SK-N-SH (cell line): ENCODE results near the gene PCYT2. TPM values are rescaled to one million over a fixed set of nuclear protein-coding genes. Genes with fewer than 3 reads are reported as not detected.

ENCODE experiments used
- CTCF ChIA-PET: fragments of 300-600, 350-600 bp; formaldehyde crosslinking; extraction: SDS; loops from one replicate; lab custom pipeline; 2021; lab: Yijun Ruan, JAX
- POLR2A ChIA-PET: fragments of 350-600 bp; sonication (Branson Sonifier 250); formaldehyde crosslinking; extraction: SDS; loops from one replicate; lab custom pipeline; 2020; ENCODE audit warnings: antibody characterized with exemption, inconsistent platforms; lab: Yijun Ruan, JAX
- DNase-seq: peaks from one replicate; pipeline ENCODE4 v3.0.0; 2012
- H2AFZ ChIP-seq: fragments of 200-600 bp; sonication (generic); 2 replicates; pipeline ENCODE4 v1.8.1; 2016; ENCODE audit warnings: antibody characterized with exemption, mild to moderate bottlenecking, low read depth
- H3F3A ChIP-seq: fragments of 200-600 bp; sonication (generic); replicated peaks from 2 replicates; pipeline ENCODE3; 2016; ENCODE audit warnings: antibody characterized with exemption, mild to moderate bottlenecking; ENCODE audit not compliant: insufficient read depth
- H3K27ac ChIP-seq, 2 experiments: fragments of 200-500 bp in 1 of 2; fragments of 200-600 bp in 1 of 2; sonication (Bioruptor generic) in 1 of 2; sonication (generic), shearing (Covaris generic) in 1 of 2; 2 replicates each; pipeline versions ENCODE4 v1.5.1 to v1.6.1; 2014 to 2016; ENCODE audit warnings: low read depth in 2 of 2, inconsistent platforms in 1 of 2, low read length in 1 of 2, mild to moderate bottlenecking in 1 of 2, mixed read lengths in 1 of 2
- H3K27me3 ChIP-seq: fragments of 200-600 bp; sonication (generic), shearing (Covaris generic); 2 replicates; pipeline ENCODE4 v1.6.1; 2016; ENCODE audit warnings: mixed run types; ENCODE audit not compliant: insufficient read depth
- H3K36me3 ChIP-seq, 2 experiments: fragments of 200-500 bp in 1 of 2; fragments of 200-600 bp in 1 of 2; sonication (Bioruptor generic) in 1 of 2; sonication (generic) in 1 of 2; replicated peaks in 1 of 2; 2 replicates each; pipeline versions ENCODE3 to v1.5.1; 2014 to 2016; ENCODE audit warnings: low read length in 1 of 2, mild to moderate bottlenecking in 1 of 2; ENCODE audit not compliant: insufficient read depth in 2 of 2, control insufficient read depth in 1 of 2
- H3K4me1 ChIP-seq, 2 experiments: fragments of 200-500 bp in 1 of 2; fragments of 200-600 bp in 1 of 2; sonication (Bioruptor generic) in 1 of 2; sonication (generic), shearing (Covaris generic) in 1 of 2; 2 replicates each; pipeline versions ENCODE4 v1.5.1 to v1.6.1; 2014 to 2016; ENCODE audit warnings: low read depth in 1 of 2, low read length in 1 of 2, mixed run types in 1 of 2; ENCODE audit not compliant: insufficient read depth in 2 of 2, control insufficient read depth in 1 of 2
- H3K4me2 ChIP-seq: fragments of 200-600 bp; sonication (generic), shearing (Covaris generic); 2 replicates; pipeline ENCODE4 v1.6.1; 2017; ENCODE audit warnings: mixed run types
- H3K4me3 ChIP-seq, 2 experiments: fragments of 200-500 bp in 1 of 2; fragments of 200-600 bp in 1 of 2; sonication (Bioruptor generic) in 1 of 2; sonication (generic), shearing (Covaris generic) in 1 of 2; 2 replicates each; pipeline versions ENCODE4 v1.5.1 to v1.8.1; 2014 to 2016; ENCODE audit warnings: low read depth in 2 of 2, inconsistent platforms in 1 of 2, low read length in 1 of 2, mild to moderate bottlenecking in 1 of 2, mixed read lengths in 1 of 2, moderate library complexity in 1 of 2
- H3K79me2 ChIP-seq: fragments of 200-600 bp; sonication (generic); 2 replicates; pipeline ENCODE4 v1.8.1; 2017; ENCODE audit warnings: mild to moderate bottlenecking; ENCODE audit not compliant: insufficient read depth
- H3K9ac ChIP-seq: fragments of 200-600 bp; sonication (generic); 2 replicates; pipeline ENCODE4 v1.6.1; 2017; ENCODE audit warnings: mixed run types
- H3K9me2 ChIP-seq: fragments of 200-600 bp; sonication (generic); 2 replicates; pipeline ENCODE4 v1.6.1; 2017; ENCODE audit warnings: mixed run types
- H3K9me3 ChIP-seq: fragments of 200-600 bp; sonication (generic); 2 replicates; pipeline ENCODE4 v1.6.1; 2017; ENCODE audit warnings: mixed run types, mild to moderate bottlenecking, moderate library complexity
- H4K20me1 ChIP-seq: fragments of 200-600 bp; sonication (generic); 2 replicates; pipeline ENCODE4 v1.6.1; 2017; ENCODE audit warnings: mild to moderate bottlenecking, mixed run types; ENCODE audit not compliant: insufficient read depth
- CHD2 ChIP-seq: fragments of 150-350 bp; IDR thresholded peaks from 2 replicates; pipeline ENCODE4 v1.6.1; 2018; ENCODE audit warnings: low read length; ENCODE audit not compliant: partially characterized antibody
- CTCF ChIP-seq: fragments of 200-600 bp; sonication (generic); IDR thresholded peaks from 2 replicates; pipeline ENCODE4 v1.6.1; 2017; ENCODE audit warnings: antibody characterized with exemption, mild to moderate bottlenecking, moderate library complexity
- FOSL2 ChIP-seq: IDR thresholded peaks from 2 replicates; pipeline ENCODE4 v1.4.0; 2012; ENCODE audit warnings: low read depth, mild to moderate bottlenecking, moderate library complexity, borderline replicate concordance
- FOXJ3 ChIP-seq: sonication (generic); formaldehyde crosslinking; IDR thresholded peaks from 2 replicates; pipeline ENCODE4 v1.5.1; 2020; ENCODE audit warnings: mild to moderate bottlenecking, missing genetic modification reagents
- FOXM1 ChIP-seq: IDR thresholded peaks from 2 replicates; pipeline ENCODE4 v1.4.0; 2012; ENCODE audit warnings: low read depth, mild to moderate bottlenecking
- GABPA ChIP-seq: IDR thresholded peaks from 2 replicates; pipeline ENCODE4 v1.4.0; 2012; ENCODE audit warnings: low read depth, mild to moderate bottlenecking
- MEF2A ChIP-seq: IDR thresholded peaks from 2 replicates; pipeline ENCODE4 v1.4.0; 2012; ENCODE audit warnings: low read depth, borderline replicate concordance
- MXI1 ChIP-seq: IDR thresholded peaks from 2 replicates; pipeline ENCODE4 v1.6.1; 2012; ENCODE audit warnings: mild to moderate bottlenecking, low read depth, low read length, improper control_type of control experiment
- NFIC ChIP-seq: IDR thresholded peaks from 2 replicates; pipeline ENCODE4 v1.4.0; 2012; ENCODE audit warnings: borderline replicate concordance
- NRF1 ChIP-seq: IDR thresholded peaks from 2 replicates; pipeline ENCODE4 v1.6.1; 2012; ENCODE audit warnings: low read depth, mild to moderate bottlenecking, low read length
- POLR2AphosphoS5 ChIP-seq: IDR thresholded peaks from 2 replicates; pipeline ENCODE4 v1.6.1; 2012; ENCODE audit warnings: low read depth, low read length
- RFX5 ChIP-seq: IDR thresholded peaks from 2 replicates; pipeline ENCODE4 v1.6.1; 2012; ENCODE audit warnings: mild to moderate bottlenecking, improper control_type of control experiment, low read length
- SIN3A ChIP-seq: IDR thresholded peaks from 2 replicates; pipeline ENCODE4 v1.6.1; 2012; ENCODE audit warnings: low read depth, mild to moderate bottlenecking, low read length, moderate library complexity, borderline replicate concordance
- SMC3 ChIP-seq: IDR thresholded peaks from 2 replicates; pipeline ENCODE4 v1.6.1; 2012; ENCODE audit warnings: low read depth, low read length, improper control_type of control experiment
- TAF1 ChIP-seq: IDR thresholded peaks from 2 replicates; pipeline ENCODE4 v1.6.1; 2012; ENCODE audit warnings: low read depth, mild to moderate bottlenecking, low read length, moderate library complexity, borderline replicate concordance
- TCF12 ChIP-seq: IDR thresholded peaks from 2 replicates; pipeline ENCODE4 v1.4.0; 2012
- TEAD4 ChIP-seq: IDR thresholded peaks from 2 replicates; pipeline ENCODE4 v1.4.0; 2012; ENCODE audit warnings: mild to moderate bottlenecking, borderline replicate concordance; ENCODE audit not compliant: insufficient read depth
- YY1 ChIP-seq: IDR thresholded peaks from 2 replicates; pipeline ENCODE4 v1.4.0; 2012; ENCODE audit warnings: low read depth, mild to moderate bottlenecking
- WGBS: methylation state at CpG from one replicate; pipeline ENCODE4 v1.1.6; 2017; ENCODE audit warnings: low lambda C conversion rate; 5-methylcytosine and 5-hydroxymethylcytosine counted together
- polyA plus RNA-seq, 3 experiments: library from polyadenylated mRNA; depleted of rRNA; stranded (reverse); fragments of >200 nt; gene quantifications; 2 replicates each; pipeline ENCODE4 v1.2.3, GENCODE V29; 2012
- TF ChIP-seq, protein P1 (sequence below): fragments of 150-350 bp; IDR thresholded peaks from 2 replicates; pipeline ENCODE4 v1.6.1; 2017; ENCODE audit warnings: antibody characterized with exemption, low read length, low read depth, borderline replicate concordance
- TF ChIP-seq, protein P2 (sequence below): IDR thresholded peaks from 2 replicates; pipeline ENCODE4 v1.6.1; 2012; ENCODE audit warnings: mild to moderate bottlenecking, low read depth, low read length, moderate library complexity

PCYT2 gene
- polyA plus RNA-seq, 1 of the 3 experiments (the other 2 are of a cell fraction), result 46.2 TPM

DNA sequence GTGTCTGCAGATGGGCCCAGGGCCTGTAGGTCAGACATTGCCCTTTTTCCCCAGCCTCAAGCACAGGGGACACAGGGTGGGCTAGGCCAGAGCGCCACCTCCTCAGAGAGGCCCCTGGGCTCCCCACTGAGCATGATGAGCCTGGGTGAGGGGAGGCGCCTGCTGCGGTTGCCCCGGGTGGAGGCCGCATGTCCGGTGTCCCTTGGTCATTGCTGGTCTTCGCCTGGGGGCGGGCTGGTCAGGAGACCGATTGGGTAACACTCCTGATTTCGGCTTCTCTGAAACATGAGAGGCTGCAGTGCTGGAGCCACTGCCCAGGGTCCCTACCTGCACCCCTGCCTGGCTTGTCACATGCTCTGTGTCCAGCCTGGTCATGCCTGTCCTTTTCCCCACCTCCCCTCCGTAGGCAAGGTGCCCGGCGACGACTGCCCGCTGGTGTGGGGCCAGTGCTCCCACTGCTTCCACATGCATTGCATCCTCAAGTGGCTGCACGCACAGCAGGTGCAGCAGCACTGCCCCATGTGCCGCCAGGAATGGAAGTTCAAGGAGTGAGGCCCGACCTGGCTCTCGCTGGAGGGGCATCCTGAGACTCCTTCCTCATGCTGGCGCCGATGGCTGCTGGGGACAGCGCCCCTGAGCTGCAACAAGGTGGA lies 11.6 kb downstream of the PCYT2 start:
- H3K27ac ChIP-seq, result no peak overlapping the region
- H3K4me3 ChIP-seq, result no peak overlapping the region
- peaks cover 16% of the 10 kb centered on the region for H3K79me2 ChIP-seq
- H3K4me1 ChIP-seq, result peaks cover 3 to 10% of the 10 kb centered on the region in 2 experiments; a peak in 1 of 4 replicates
- peaks cover 40% of the 10 kb centered on the region for H3F3A ChIP-seq
- no peaks in the 10 kb centered on the region for H3K9me3 ChIP-seq
- H3K9me2 ChIP-seq, result no peaks in the 10 kb centered on the region
- no peak overlapping the region for H3K9ac ChIP-seq
- DNase-seq, result no peak
- H3K4me2 ChIP-seq, result no peak overlapping the region
- CTCF ChIA-PET, result no interaction called here
- POLR2A ChIA-PET, result interaction anchor here (0.9 to 1.4 kb wide), 2 partner anchors 31 to 32 kb away, joined by 3 read pairs; no protein-coding TSS in a partner anchor
- H3K36me3 ChIP-seq, result peaks cover 28 to 36% of the 10 kb centered on the region in 2 experiments
- no peaks in the 10 kb centered on the region for H3K27me3 ChIP-seq
- 97% methylated on average over 18 of the region's 22 CpGs for WGBS
- no peak for TF ChIP-seq NRF1
- TF ChIP-seq FOSL2, result no peak
- no peak for TF ChIP-seq MEF2A
- TF ChIP-seq MXI1, result no peak
- TF ChIP-seq CHD2, result no peak
- no peak for TF ChIP-seq TEAD4
- TF ChIP-seq, protein P1, sequence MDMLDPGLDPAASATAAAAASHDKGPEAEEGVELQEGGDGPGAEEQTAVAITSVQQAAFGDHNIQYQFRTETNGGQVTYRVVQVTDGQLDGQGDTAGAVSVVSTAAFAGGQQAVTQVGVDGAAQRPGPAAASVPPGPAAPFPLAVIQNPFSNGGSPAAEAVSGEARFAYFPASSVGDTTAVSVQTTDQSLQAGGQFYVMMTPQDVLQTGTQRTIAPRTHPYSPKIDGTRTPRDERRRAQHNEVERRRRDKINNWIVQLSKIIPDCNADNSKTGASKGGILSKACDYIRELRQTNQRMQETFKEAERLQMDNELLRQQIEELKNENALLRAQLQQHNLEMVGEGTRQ, result no peak
- TF ChIP-seq TAF1, result no peak
- no peak for TF ChIP-seq SMC3
- no peak for TF ChIP-seq FOXM1
- TF ChIP-seq TCF12, result no peak
- TF ChIP-seq GABPA, result no peak
- no peak for TF ChIP-seq SIN3A
- no peak for TF ChIP-seq YY1
- no peak overlapping the region for H2AFZ ChIP-seq
- H4K20me1 ChIP-seq, result peaks cover 8% of the 10 kb centered on the region; the same call in 1 of the 2 replicates

DNA sequence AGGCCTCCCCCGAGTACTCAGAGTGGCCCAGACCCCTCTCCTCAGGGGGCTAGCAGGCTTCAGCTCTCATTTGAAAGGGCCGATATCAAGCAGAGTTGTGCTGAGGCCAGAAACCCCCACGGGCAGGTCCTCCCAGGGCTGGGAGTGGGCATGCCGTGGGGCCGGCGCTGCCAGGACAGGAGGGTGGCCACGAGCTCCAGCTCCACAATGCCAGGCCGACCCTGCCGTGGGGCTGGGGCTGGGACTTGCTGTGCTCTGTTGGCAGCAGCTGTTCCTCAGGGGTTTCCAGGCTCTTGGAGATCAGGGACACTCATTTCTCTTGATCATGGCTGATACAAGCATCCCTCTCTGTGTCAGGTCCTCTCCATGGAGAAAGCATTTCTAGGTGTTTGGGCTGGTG lies 12.3 kb downstream of the PCYT2 start:
- CTCF ChIA-PET, result interaction anchor here (1.7 kb wide), 1 partner anchor 29 kb away, joined by 8 read pairs; no protein-coding TSS in a partner anchor

More for the DNA sequence above, 12.3 kb downstream of the PCYT2 start:
- H2AFZ ChIP-seq, result no peak overlapping the region
- H3K4me1 ChIP-seq, result peaks cover 3 to 10% of the 10 kb centered on the region in 2 experiments; a peak in 1 of 4 replicates
- 100% methylated on average over 2 of the region's 9 CpGs for WGBS
- H3K79me2 ChIP-seq, result peaks cover 22% of the 10 kb centered on the region
- no peaks in the 10 kb centered on the region for H3K9me2 ChIP-seq
- H3K4me2 ChIP-seq, result no peak overlapping the region; the same call in 1 of the 2 replicates
- peaks cover 8% of the 10 kb centered on the region; the same call in 1 of the 2 replicates for H4K20me1 ChIP-seq
- H3K9ac ChIP-seq, result no peak overlapping the region; the same call in 1 of the 2 replicates
- no peaks in the 10 kb centered on the region for H3K27me3 ChIP-seq
- H3K36me3 ChIP-seq, result peaks cover 33 to 35% of the 10 kb centered on the region in 2 experiments
- POLR2A ChIA-PET, result interaction anchor here (0.9 kb wide), 1 partner anchor 30 kb away, joined by 3 read pairs; no protein-coding TSS in a partner anchor
- peak overlapping the region in 1 of 2 experiments; percentile 66; a peak in 2 of 4 replicates for H3K27ac ChIP-seq
- peaks cover 39% of the 10 kb centered on the region for H3F3A ChIP-seq
- no peaks in the 10 kb centered on the region for H3K9me3 ChIP-seq
- TF ChIP-seq CTCF, result no peak
- no peak for TF ChIP-seq POLR2AphosphoS5
- TF ChIP-seq RFX5, result no peak
- no peak for TF ChIP-seq FOXJ3 (CRISPR knock-in tag)
- TF ChIP-seq TCF12, result no peak
- TF ChIP-seq, protein P2, sequence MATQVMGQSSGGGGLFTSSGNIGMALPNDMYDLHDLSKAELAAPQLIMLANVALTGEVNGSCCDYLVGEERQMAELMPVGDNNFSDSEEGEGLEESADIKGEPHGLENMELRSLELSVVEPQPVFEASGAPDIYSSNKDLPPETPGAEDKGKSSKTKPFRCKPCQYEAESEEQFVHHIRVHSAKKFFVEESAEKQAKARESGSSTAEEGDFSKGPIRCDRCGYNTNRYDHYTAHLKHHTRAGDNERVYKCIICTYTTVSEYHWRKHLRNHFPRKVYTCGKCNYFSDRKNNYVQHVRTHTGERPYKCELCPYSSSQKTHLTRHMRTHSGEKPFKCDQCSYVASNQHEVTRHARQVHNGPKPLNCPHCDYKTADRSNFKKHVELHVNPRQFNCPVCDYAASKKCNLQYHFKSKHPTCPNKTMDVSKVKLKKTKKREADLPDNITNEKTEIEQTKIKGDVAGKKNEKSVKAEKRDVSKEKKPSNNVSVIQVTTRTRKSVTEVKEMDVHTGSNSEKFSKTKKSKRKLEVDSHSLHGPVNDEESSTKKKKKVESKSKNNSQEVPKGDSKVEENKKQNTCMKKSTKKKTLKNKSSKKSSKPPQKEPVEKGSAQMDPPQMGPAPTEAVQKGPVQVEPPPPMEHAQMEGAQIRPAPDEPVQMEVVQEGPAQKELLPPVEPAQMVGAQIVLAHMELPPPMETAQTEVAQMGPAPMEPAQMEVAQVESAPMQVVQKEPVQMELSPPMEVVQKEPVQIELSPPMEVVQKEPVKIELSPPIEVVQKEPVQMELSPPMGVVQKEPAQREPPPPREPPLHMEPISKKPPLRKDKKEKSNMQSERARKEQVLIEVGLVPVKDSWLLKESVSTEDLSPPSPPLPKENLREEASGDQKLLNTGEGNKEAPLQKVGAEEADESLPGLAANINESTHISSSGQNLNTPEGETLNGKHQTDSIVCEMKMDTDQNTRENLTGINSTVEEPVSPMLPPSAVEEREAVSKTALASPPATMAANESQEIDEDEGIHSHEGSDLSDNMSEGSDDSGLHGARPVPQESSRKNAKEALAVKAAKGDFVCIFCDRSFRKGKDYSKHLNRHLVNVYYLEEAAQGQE, result no peak
- TF ChIP-seq FOSL2, result no peak
- no peak for TF ChIP-seq NFIC
- no peak for DNase-seq
- H3K4me3 ChIP-seq, result no peak overlapping the region
